Rectal smooth muscle tissue (tissue), 1 donor: ENCODE measurements around the gene RHBDL3.

Experiments used
- H3K27ac ChIP-seq: one replicate; pipeline ENCODE4 v1.7.0; 2013; ENCODE audit warnings: low read depth, low read length, inconsistent platforms
- H3K27me3 ChIP-seq: one replicate; pipeline ENCODE4 v1.7.0; 2013; ENCODE audit warnings: low read length; ENCODE audit not compliant: control insufficient read depth, insufficient read depth
- H3K36me3 ChIP-seq: one replicate; pipeline ENCODE4 v1.7.0; 2013; ENCODE audit warnings: low read length; ENCODE audit not compliant: control insufficient read depth, insufficient read depth
- H3K4me1 ChIP-seq: one replicate; pipeline ENCODE4 v1.7.0; 2013; ENCODE audit warnings: low read length; ENCODE audit not compliant: control insufficient read depth, insufficient read depth
- H3K4me3 ChIP-seq: one replicate; pipeline ENCODE4 v1.7.0; 2013; ENCODE audit warnings: low read length
- H3K9ac ChIP-seq: one replicate; pipeline ENCODE4 v1.7.0; 2013; ENCODE audit warnings: low read length

Gene RHBDL3, protein sequence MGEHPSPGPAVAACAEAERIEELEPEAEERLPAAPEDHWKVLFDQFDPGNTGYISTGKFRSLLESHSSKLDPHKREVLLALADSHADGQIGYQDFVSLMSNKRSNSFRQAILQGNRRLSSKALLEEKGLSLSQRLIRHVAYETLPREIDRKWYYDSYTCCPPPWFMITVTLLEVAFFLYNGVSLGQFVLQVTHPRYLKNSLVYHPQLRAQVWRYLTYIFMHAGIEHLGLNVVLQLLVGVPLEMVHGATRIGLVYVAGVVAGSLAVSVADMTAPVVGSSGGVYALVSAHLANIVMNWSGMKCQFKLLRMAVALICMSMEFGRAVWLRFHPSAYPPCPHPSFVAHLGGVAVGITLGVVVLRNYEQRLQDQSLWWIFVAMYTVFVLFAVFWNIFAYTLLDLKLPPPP

DNA sequence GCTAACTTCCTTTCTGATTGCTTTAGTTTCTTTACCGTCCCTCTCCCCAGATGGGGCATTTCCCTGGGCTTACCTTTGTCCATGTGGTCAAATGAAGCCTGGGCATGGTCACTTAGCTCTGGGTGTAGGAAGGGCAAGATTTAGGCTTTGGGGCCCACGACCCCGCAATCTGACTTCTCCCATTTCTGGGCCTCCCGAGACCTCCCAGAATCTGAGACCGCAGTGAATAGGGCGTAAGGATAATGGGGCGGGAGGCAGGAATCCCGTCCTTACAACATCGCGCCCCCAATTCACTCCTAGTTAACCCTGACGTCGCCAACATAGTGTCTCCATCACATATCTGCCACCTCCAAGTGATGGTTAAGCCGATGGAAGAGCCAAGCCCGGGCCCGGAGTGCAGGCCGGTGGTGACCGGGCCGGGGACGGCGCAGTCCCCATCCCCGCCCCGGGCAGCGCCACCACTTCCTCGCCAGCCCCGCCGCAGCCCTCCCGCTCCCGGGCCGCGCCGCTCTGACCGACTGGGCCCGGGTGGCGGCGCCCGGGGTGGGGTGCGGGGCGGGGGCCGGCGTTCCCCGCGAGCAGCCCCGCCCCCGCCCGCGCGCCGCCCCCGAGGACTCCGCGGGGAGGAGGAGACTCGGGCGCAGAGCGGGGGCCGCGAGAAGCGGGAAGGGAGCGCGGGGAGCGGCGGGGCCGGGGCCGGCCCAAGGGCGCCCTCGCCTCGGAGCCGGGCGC is at the start of gene RHBDL3:
Gene RHBDL3, plus strand, starts transcription at position 641 of the 732 bp plus-strand sequence. CDS start 358 bp downstream, outside the sequence.
- no peak within 1 kb of the TSS for H3K9ac ChIP-seq
- peaks cover 12% of the 10 kb centered on the region for H3K27me3 ChIP-seq
- no peak within 1 kb of the TSS for H3K27ac ChIP-seq

DNA sequence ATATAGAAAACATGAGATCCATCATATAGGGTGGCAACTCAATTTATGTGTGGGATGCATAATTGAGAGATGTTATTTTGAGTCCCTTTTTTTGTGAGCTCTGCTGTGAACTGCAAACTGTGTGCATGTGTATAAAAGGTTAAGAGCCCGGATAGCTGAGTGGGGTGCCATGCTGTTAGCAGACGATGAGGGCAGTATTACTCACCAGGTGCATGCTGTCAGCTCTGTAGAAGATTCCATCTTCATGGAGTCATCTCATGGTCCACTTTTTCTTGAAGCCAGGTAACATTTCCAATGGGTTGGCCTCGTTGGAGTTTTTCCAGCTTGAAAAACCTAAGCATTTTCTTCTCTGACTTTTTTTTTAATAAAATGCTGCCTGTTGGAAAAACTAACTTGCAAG is 43.0 kb upstream of the RHBDL3 start:
- H3K27me3 ChIP-seq = no peaks in the 10 kb centered on the region
- no peak overlapping the region for H3K4me3 ChIP-seq
- H3K9ac ChIP-seq = no peak overlapping the region
- H3K36me3 ChIP-seq = peaks cover 3% of the 10 kb centered on the region
- no peaks in the 10 kb centered on the region for H3K4me1 ChIP-seq
- no peak overlapping the region for H3K27ac ChIP-seq

More for the DNA sequence above, at the start of gene RHBDL3:
- Histone ChIP-seq H3K36me3 (no peaks in the 10 kb centered on the region), H3K4me3 (peak within 1 kb of the TSS; percentile 62), H3K4me1 (no peaks in the 10 kb centered on the region)

DNA sequence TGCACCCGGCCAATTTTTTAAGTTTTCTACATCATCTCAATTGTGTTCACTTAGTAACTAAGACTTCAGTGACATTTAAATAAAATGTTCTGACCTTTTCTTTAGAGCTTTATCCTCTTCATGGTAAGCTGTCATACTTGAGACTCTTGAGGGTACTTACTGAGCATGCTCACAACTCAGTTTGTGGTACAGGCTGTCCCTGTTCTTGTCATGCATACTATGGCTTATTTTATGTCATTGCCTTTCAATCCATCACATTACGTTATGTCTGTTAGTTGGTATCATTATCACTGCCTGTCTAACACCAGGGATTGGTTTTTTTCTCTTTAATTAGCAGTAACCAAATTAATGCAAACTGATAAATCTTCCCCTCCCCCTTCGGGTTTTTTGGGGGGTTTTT is 41.9 kb upstream of the RHBDL3 start:
- Histone ChIP-seq H3K4me1 (no peaks in the 10 kb centered on the region), H3K27ac (no peak overlapping the region)

DNA sequence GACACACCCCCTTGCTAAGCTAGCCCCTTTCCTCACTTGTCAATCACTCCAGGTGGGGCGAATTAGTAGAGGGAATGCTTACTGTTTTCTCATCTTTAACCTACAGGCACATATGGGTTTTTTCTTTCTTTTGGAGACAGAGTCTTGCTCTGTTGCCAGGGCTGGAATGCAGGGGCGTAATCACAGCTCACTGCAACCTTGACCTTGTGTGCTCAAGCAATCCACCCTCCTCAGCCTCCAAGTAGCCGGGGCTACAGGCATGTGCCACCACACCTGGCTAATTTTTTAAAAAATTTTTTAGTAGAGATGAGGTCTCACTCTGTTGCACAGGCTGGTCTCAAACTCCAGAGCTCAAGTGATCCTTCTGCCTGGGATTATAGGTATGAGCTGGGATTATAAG is 38.7 kb upstream of the RHBDL3 start:
- Histone ChIP-seq H3K27ac (no peak overlapping the region), H3K36me3 (peaks cover 3% of the 10 kb centered on the region), H3K27me3 (no peaks in the 10 kb centered on the region), H3K9ac (no peak overlapping the region), H3K4me1 (no peaks in the 10 kb centered on the region), H3K4me3 (no peak overlapping the region)

More for the DNA sequence above, 41.9 kb upstream of the RHBDL3 start:
- H3K27me3 ChIP-seq = no peaks in the 10 kb centered on the region
- H3K4me3 ChIP-seq = no peak overlapping the region
- no peak overlapping the region for H3K9ac ChIP-seq
- peaks cover 3% of the 10 kb centered on the region for H3K36me3 ChIP-seq

DNA sequence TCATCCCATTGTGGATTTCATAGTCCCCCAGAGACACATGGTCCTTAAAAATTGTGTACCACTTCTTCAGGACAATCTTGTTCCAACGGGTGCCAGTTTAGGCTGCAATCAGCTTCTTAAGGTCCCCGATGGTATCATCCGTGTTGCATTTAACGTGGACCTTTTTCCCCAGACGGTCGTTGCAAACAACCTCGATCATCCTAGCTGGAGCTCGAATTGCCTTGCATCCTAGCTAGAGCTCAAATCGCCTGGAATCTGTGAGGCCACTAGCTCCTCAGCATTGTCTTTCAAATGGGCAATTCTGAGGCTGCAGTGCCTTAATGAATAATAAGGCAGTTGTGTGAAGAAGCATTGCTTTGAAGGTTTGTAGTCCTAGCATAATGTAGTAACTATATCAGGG is 37.7 kb upstream of the RHBDL3 start:
- Histone ChIP-seq H3K27me3 (no peaks in the 10 kb centered on the region), H3K4me3 (no peak overlapping the region), H3K36me3 (peaks cover 3% of the 10 kb centered on the region), H3K9ac (no peak overlapping the region), H3K4me1 (no peaks in the 10 kb centered on the region), H3K27ac (no peak overlapping the region)

DNA sequence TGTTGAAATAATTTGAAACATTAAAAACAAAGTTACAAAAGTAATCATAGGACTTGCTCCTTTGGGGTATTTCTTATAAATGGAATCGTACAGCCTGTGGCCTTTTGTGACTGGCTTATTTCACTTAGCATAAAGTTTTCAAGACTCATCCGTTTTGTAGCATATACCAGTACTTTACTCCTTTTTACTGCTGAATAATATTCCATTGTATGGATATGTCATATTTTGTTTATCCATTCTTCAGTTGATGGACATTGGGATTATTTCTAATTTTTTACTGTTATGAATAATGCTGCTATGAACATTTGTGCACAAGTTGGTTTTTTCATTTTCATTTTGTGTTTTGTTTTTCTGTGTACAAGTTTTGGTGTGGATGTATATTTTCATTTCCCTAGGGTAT is 30.0 kb upstream of the RHBDL3 start:
- Histone ChIP-seq H3K4me1 (no peaks in the 10 kb centered on the region), H3K4me3 (no peak overlapping the region), H3K36me3 (no peaks in the 10 kb centered on the region), H3K27ac (no peak overlapping the region), H3K27me3 (no peaks in the 10 kb centered on the region), H3K9ac (no peak overlapping the region)

DNA sequence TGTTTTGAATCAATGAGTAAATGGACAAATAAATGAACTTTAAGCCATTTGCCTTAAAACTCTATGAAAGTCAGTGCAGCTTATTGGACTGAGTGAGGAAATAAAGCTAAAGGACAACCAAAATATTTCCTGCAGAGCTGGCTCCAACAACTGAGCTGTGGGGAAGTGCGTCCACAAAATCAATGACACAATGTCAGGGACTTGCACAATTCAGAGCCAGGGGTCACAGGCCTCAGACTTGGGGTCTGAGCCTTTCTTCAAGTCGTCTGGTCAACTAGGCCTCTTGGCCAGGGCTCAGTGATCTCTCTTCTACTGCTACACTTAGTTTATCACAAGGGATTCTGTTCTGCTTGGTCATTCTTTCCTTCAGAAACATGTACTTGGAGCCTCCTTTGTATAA is 26.2 kb upstream of the RHBDL3 start:
- Histone ChIP-seq H3K27ac (no peak overlapping the region), H3K27me3 (no peaks in the 10 kb centered on the region), H3K4me3 (no peak overlapping the region), H3K4me1 (no peaks in the 10 kb centered on the region), H3K9ac (no peak overlapping the region), H3K36me3 (no peaks in the 10 kb centered on the region)

DNA sequence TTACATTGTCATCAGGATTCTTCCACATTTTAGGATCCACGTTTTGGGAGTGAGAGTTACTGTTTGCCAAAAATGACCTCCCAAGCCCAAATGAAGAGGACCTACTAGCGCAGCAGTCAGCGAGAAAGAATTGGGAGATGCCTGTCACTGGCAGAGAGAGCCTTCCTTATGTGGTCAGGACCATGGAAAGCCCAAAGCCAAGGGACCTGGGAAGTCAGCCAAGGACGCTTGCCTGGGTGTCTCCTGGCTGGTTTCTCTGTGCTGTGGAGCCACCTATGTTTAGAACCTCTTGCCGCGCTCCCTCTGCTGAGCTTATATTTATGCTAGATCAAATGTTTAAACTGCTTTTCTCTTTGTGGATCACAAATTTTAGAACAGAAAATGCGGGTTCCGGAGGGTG is 24.9 kb upstream of the RHBDL3 start:
- H3K27ac ChIP-seq = no peak overlapping the region
- H3K27me3 ChIP-seq = no peaks in the 10 kb centered on the region
- H3K36me3 ChIP-seq = no peaks in the 10 kb centered on the region
- no peak overlapping the region for H3K4me3 ChIP-seq
- no peaks in the 10 kb centered on the region for H3K4me1 ChIP-seq
- H3K9ac ChIP-seq = no peak overlapping the region

DNA sequence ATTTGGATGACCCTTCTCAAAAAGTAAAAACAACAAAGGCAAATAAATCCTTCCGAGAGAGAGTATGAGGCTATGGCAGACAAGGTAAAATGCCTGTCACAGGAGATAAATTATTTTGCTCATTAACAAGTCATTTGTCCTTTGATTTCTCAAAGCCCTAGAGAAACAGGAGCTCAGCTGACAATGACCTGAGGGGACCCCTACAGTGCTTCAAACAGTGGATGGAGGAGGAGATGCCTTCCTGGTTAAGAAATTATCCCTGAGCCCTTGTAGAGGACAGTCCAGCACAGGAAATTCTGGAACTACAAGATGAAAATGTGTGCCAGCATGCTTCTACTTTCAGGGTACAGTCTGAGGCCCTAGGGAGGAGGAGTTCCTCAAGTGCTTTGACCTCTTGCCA is 24.0 kb upstream of the RHBDL3 start:
- H3K27me3 ChIP-seq = no peaks in the 10 kb centered on the region
- H3K27ac ChIP-seq = no peak overlapping the region
- no peaks in the 10 kb centered on the region for H3K36me3 ChIP-seq
- H3K4me1 ChIP-seq = no peaks in the 10 kb centered on the region
- no peak overlapping the region for H3K4me3 ChIP-seq
- H3K9ac ChIP-seq = no peak overlapping the region

DNA sequence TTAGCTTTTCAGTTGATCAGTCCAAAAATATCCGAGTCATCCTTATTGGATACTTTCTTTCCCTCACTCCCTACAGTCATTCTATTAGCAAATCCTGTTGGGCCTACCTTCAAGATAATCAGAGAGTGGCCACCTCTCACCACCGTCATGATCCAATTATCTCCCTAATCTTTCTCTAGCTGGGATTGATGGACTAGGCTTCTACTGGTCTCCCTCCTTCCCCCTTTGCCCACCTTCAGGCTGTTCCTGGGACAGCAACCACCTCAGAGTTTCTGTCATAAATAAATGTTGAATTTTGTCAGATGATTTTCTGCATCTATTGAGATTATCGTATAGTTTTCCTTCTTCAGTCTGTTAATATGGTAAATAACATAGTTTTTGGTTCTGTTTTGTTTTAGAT is 16.2 kb upstream of the RHBDL3 start:
- no peak overlapping the region for H3K4me3 ChIP-seq
- H3K4me1 ChIP-seq = no peaks in the 10 kb centered on the region
- no peak overlapping the region for H3K27ac ChIP-seq
- no peaks in the 10 kb centered on the region for H3K27me3 ChIP-seq
- H3K9ac ChIP-seq = no peak overlapping the region
- H3K36me3 ChIP-seq = no peaks in the 10 kb centered on the region

DNA sequence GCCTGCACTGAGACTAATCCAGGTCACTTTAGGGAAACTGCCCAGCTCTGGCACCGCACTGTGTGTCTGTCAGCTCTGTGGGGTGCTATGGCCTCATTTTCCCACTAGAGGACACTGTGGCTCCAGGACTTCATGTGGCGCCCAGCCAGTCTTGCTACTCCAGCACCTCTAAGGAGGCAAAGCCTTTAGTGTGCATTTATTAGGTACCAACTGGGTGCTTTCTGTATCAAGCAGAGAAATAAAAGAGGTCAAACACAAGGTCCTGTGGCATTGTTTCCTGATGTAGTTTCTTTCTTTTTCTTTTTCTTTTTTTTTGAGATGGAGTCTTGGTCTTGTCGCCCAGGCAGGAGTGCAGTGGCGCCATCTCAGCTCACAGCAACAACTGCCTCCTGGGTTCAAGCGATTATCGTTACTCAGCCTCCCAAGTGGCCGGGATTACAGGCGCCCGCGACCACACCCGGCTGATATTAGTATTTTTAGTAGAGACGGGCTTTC is 12.5 kb upstream of the RHBDL3 start:
- Histone ChIP-seq H3K27me3 (no peaks in the 10 kb centered on the region), H3K27ac (no peak overlapping the region), H3K36me3 (no peaks in the 10 kb centered on the region), H3K4me1 (no peaks in the 10 kb centered on the region), H3K4me3 (no peak overlapping the region), H3K9ac (peak overlapping the region; percentile 14)

DNA sequence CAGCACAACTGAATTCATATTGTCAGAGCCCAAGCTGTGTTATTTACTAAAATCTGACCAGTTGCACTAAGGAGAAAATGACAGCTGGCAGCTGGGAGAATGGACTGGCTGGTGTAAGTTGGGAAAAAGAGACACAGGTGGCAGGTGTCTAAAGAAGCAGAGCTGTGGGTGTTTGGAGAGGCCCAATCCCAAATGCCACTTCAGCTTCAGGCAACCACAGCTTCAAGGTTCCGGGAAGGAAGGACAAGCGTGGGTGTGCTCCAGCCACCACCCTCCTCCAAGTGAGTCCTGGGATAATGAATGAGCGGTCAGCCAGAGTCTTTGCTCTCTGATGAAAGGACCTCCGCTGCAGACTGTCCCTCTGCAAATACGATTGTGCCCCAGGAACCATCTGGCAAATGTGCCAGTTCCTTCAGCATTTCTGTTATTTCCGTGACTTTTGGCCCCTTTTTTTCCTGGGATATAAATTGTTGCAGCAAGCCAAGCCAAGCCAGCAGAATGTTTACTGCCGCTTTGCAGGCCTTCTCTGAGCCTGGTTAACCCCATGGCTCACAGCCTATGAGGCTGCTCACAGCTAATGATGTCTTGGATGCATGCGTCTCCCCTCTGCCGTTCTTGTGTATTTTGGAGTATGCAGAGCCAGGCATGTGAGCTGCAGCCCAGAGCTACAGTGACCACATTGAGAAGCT is 9.5 kb upstream of the RHBDL3 start:
- H3K27ac ChIP-seq = no peak overlapping the region
- no peak overlapping the region for H3K4me3 ChIP-seq
- H3K4me1 ChIP-seq = no peaks in the 10 kb centered on the region
- H3K36me3 ChIP-seq = no peaks in the 10 kb centered on the region
- H3K27me3 ChIP-seq = no peaks in the 10 kb centered on the region
- no peak overlapping the region for H3K9ac ChIP-seq
